C4-2B (cell line): Measurements from ENCODE around the gene RFC3.

ENCODE experiments used
- ZFX ChIP-seq: fragments of 450-650 bp; IDR thresholded peaks from 2 replicates; pipeline ENCODE4 v1.6.1; 2017
- TF ChIP-seq, protein P1 (sequence below): fragments of 450-650 bp; conservative IDR thresholded peaks from 2 replicates; pipeline ENCODE4 v1.5.1; 2017; ENCODE audit warnings: mild to moderate bottlenecking

DNA sequence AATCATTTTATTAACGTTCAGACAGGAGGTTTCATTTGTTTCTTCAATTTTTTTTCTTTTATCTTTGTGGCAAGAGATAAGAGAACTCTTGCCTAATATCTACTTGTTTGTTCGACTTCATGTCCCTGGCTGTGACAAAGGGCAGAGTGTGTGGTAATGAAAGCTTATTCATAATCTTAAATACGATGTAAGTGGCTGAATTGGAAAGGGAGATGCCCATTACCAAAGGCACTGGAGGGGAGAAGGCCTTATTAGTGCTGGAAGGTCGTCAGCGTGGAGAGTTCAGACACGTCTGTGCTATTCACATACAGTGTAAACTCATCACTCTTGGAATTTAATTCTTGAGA lies 54.0 kb downstream of the RFC3 start:
- TF ChIP-seq, protein P1, sequence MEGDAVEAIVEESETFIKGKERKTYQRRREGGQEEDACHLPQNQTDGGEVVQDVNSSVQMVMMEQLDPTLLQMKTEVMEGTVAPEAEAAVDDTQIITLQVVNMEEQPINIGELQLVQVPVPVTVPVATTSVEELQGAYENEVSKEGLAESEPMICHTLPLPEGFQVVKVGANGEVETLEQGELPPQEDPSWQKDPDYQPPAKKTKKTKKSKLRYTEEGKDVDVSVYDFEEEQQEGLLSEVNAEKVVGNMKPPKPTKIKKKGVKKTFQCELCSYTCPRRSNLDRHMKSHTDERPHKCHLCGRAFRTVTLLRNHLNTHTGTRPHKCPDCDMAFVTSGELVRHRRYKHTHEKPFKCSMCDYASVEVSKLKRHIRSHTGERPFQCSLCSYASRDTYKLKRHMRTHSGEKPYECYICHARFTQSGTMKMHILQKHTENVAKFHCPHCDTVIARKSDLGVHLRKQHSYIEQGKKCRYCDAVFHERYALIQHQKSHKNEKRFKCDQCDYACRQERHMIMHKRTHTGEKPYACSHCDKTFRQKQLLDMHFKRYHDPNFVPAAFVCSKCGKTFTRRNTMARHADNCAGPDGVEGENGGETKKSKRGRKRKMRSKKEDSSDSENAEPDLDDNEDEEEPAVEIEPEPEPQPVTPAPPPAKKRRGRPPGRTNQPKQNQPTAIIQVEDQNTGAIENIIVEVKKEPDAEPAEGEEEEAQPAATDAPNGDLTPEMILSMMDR, result no peak
- TF ChIP-seq ZFX, result no peak
